ENCODE results near the gene DSE.

- TF ChIP-seq, protein P1, sequence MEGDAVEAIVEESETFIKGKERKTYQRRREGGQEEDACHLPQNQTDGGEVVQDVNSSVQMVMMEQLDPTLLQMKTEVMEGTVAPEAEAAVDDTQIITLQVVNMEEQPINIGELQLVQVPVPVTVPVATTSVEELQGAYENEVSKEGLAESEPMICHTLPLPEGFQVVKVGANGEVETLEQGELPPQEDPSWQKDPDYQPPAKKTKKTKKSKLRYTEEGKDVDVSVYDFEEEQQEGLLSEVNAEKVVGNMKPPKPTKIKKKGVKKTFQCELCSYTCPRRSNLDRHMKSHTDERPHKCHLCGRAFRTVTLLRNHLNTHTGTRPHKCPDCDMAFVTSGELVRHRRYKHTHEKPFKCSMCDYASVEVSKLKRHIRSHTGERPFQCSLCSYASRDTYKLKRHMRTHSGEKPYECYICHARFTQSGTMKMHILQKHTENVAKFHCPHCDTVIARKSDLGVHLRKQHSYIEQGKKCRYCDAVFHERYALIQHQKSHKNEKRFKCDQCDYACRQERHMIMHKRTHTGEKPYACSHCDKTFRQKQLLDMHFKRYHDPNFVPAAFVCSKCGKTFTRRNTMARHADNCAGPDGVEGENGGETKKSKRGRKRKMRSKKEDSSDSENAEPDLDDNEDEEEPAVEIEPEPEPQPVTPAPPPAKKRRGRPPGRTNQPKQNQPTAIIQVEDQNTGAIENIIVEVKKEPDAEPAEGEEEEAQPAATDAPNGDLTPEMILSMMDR (conservative IDR thresholded peaks at IDR 0.05), result no peak
- TF ChIP-seq ZFX (IDR thresholded peaks at IDR 0.05), result no peak
Observed at GRCh38 chr6:116420341-116420740, 49.6 kb downstream of the DSE start.

Data from C4-2B (cell line).